Type B pancreatic cell (in vitro differentiated cells): ENCODE measurements around the gene TRRAP. TPM values are rescaled to one million over a fixed set of nuclear protein-coding genes. Genes with fewer than 3 reads are reported as not detected.

ENCODE experiments used
- DNase-seq: peaks from one replicate; pipeline ENCODE4 v3.0.0; 2021; ENCODE audit warnings: mixed read lengths; ENCODE audit not compliant: unreplicated experiment; ENCODE audit errors: extremely low spot score
- H3K27ac Mint-ChIP-seq: 2 replicates; pipeline ENCODE4 v1.8.0; 2021; ENCODE audit warnings: mild to moderate bottlenecking, mixed read lengths
- H3K27me3 Mint-ChIP-seq: 2 replicates; pipeline ENCODE4 v1.8.0; 2021; ENCODE audit warnings: mixed read lengths
- H3K36me3 Mint-ChIP-seq: 2 replicates; pipeline ENCODE4 v1.8.0; 2021; ENCODE audit warnings: mixed read lengths
- H3K4me1 Mint-ChIP-seq: one replicate; pipeline ENCODE4 v1.8.0; 2021; ENCODE audit warnings: mixed read lengths; ENCODE audit not compliant: unreplicated experiment
- H3K4me3 Mint-ChIP-seq: 2 replicates; pipeline ENCODE4 v1.8.0; 2021; ENCODE audit warnings: mild to moderate bottlenecking, mixed read lengths
- H3K9me3 Mint-ChIP-seq: 2 replicates; pipeline ENCODE4 v1.8.0; 2021; ENCODE audit warnings: mixed read lengths
- CTCF ChIP-seq: fragments of 200-600 bp; sonication (generic); conservative IDR thresholded peaks from 2 replicates; pipeline ENCODE4 v1.5.0; 2021; ENCODE audit warnings: antibody characterized with exemption, mild to moderate bottlenecking
- total RNA-seq: library from RNA; stranded (reverse); gene quantifications from 2 replicates; pipeline ENCODE4 v1.2.1, GENCODE V29; 2021; ENCODE audit warnings: low replicate concordance

TRRAP gene
- total RNA-seq, 1 donor from 2014 or later = 65.7 TPM

- no peaks in the 10 kb centered on the region for H3K4me1 Mint-ChIP-seq
- TF ChIP-seq CTCF = no peak
- H3K9me3 Mint-ChIP-seq = no peaks in the 10 kb centered on the region
- H3K4me3 Mint-ChIP-seq = no peak overlapping the region
- no peak overlapping the region for H3K27ac Mint-ChIP-seq
- no peaks in the 10 kb centered on the region for H3K27me3 Mint-ChIP-seq
- H3K36me3 Mint-ChIP-seq = peaks cover 30% of the 10 kb centered on the region
- DNase-seq = peak; percentile 43
Measured at GRCh38 chr7:99008921-99009530, 130.7 kb downstream of the TRRAP start.

GRCh38 chr7:99010281-99010680 is 131.9 kb downstream of the TRRAP start:
- peak; percentile 24 for DNase-seq
- Mint-ChIP-seq H3K4me3 (no peak overlapping the region), H3K27ac (no peak overlapping the region), H3K9me3 (no peaks in the 10 kb centered on the region), H3K36me3 (peaks cover 36% of the 10 kb centered on the region), H3K27me3 (no peaks in the 10 kb centered on the region), H3K4me1 (no peaks in the 10 kb centered on the region)
- no peak for TF ChIP-seq CTCF

- Mint-ChIP-seq H3K27ac (no peak overlapping the region), H3K9me3 (peaks cover 2% of the 10 kb centered on the region), H3K4me3 (no peak overlapping the region), H3K36me3 (peaks cover 43% of the 10 kb centered on the region), H3K4me1 (no peaks in the 10 kb centered on the region), H3K27me3 (no peaks in the 10 kb centered on the region)
- no peak for TF ChIP-seq CTCF
- DNase-seq = peak; percentile 62
Measured at GRCh38 chr7:99011341-99011705, 133.0 kb downstream of the TRRAP start.

GRCh38 chr7:99011706-99012404 is 133.5 kb downstream of the TRRAP start:
- Mint-ChIP-seq H3K4me1 (no peaks in the 10 kb centered on the region), H3K27ac (no peak overlapping the region), H3K9me3 (peaks cover 7% of the 10 kb centered on the region), H3K36me3 (peaks cover 43% of the 10 kb centered on the region), H3K27me3 (no peaks in the 10 kb centered on the region), H3K4me3 (no peak overlapping the region)
- TF ChIP-seq CTCF = no peak
- no peak for DNase-seq

- no peaks in the 10 kb centered on the region for H3K27me3 Mint-ChIP-seq
- no peak overlapping the region for H3K27ac Mint-ChIP-seq
- DNase-seq = no peak
- no peak overlapping the region for H3K4me3 Mint-ChIP-seq
- peaks cover 44% of the 10 kb centered on the region for H3K36me3 Mint-ChIP-seq
- no peak for TF ChIP-seq CTCF
- H3K4me1 Mint-ChIP-seq = no peaks in the 10 kb centered on the region
- peaks cover 7% of the 10 kb centered on the region for H3K9me3 Mint-ChIP-seq
Measured at GRCh38 chr7:99012722-99013121, 134.4 kb downstream of the TRRAP start.
